ENCODE data around the gene RIMBP3C. TPM values are rescaled to one million over a fixed set of nuclear protein-coding genes. Genes with fewer than 3 reads are reported as not detected.
"Not testable (repeated sequence)": the region's sequence is repeated elsewhere in the genome, so short reads cannot be mapped to it uniquely, and the experiment has no call there.

RIMBP3C gene
- total RNA-seq, 1 donor from 2014 or later = 0.23 TPM

DNA sequence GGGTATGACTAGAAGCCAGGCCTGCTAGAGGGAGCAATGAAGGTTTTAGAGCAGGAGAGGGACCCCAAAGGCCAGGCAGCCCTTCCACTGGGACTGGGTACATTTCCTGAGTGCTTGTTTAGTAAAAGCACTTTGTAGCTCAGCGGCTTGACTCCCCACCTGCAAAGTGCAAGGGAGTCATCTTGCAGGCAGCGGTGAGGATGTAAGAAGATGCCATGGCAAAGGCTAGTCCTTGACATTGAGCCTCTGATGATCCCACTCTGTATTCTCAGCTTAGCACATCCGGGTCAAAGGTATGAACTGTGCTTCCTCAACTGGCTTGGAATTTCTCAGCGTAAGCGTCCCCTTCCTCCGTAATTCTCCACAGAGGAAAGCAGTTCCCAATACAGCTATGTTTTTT lies 13.2 kb upstream of the RIMBP3C start:
- Histone ChIP-seq H3K27ac (ENCODE audit: low read depth, low read length) (no peak overlapping the region), H3K9me3 (ENCODE audit: insufficient read depth, low read depth, low read length) (no peaks in the 10 kb centered on the region), H2AFZ (ENCODE audit: low read depth, low read length) (no peak overlapping the region), H3K4me3 (ENCODE audit: insufficient read depth, low read depth, low read length) (no peak overlapping the region), H3K36me3 (ENCODE audit: insufficient read depth, low read length) (no peaks in the 10 kb centered on the region), H3K79me2 (ENCODE audit: insufficient read depth, low read length) (peaks cover 22% of the 10 kb centered on the region), H3K4me1 (ENCODE audit: insufficient read depth, low read length) (peaks cover 4% of the 10 kb centered on the region), H3K27me3 (ENCODE audit: insufficient read depth, low read length) (no peaks in the 10 kb centered on the region), H3K4me2 (ENCODE audit: low read length) (no peak overlapping the region), H3K9ac (ENCODE audit: low read length) (no peak overlapping the region), H4K20me1 (ENCODE audit: insufficient read depth, low read length) (peaks cover 15% of the 10 kb centered on the region)
- Mint-ChIP-seq H3K9me3 (ENCODE audit: unreplicated experiment) (no peaks in the 10 kb centered on the region), H3K36me3 (ENCODE audit: low read depth, unreplicated experiment) (no peaks in the 10 kb centered on the region), H3K27me3 (ENCODE audit: low read depth, unreplicated experiment) (peaks cover 8% of the 10 kb centered on the region), H3K4me1 (ENCODE audit: low read depth, unreplicated experiment) (peaks cover 4% of the 10 kb centered on the region), H3K4me3 (ENCODE audit: unreplicated experiment) (no peak overlapping the region), H3K27ac (ENCODE audit: unreplicated experiment) (no peak overlapping the region)
- TF ChIP-seq, protein P1, sequence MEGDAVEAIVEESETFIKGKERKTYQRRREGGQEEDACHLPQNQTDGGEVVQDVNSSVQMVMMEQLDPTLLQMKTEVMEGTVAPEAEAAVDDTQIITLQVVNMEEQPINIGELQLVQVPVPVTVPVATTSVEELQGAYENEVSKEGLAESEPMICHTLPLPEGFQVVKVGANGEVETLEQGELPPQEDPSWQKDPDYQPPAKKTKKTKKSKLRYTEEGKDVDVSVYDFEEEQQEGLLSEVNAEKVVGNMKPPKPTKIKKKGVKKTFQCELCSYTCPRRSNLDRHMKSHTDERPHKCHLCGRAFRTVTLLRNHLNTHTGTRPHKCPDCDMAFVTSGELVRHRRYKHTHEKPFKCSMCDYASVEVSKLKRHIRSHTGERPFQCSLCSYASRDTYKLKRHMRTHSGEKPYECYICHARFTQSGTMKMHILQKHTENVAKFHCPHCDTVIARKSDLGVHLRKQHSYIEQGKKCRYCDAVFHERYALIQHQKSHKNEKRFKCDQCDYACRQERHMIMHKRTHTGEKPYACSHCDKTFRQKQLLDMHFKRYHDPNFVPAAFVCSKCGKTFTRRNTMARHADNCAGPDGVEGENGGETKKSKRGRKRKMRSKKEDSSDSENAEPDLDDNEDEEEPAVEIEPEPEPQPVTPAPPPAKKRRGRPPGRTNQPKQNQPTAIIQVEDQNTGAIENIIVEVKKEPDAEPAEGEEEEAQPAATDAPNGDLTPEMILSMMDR (IDR thresholded peaks at IDR 0.05; ENCODE audit: insufficient read depth, low read depth, low read length) = no peak
- TF ChIP-seq EZH2 (IDR thresholded peaks at IDR 0.05; ENCODE audit: insufficient read depth, low read length) = no peak
- no peak for DNase-seq (ENCODE audit: low read depth)
- FAIRE-seq = no peak

DNA sequence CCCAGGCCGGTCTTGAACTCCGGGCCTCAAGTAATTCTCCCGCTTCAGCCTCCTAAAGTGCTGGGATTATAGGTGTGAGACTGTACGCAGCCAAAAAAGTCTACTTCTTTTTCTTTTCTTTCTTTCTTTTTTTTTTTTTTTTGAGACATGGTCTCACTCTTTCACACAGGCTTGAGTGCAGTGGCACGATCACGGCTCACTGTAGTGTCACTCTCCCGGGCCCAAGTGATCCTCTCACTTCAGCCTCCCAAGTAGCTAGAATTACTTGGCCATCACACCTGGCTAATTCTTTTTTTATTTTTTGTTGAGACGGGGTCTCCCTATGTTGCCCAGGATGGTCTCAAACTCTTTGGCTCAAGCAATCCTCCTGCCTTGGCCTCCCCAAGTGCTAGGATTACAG lies 12.7 kb upstream of the RIMBP3C start:
- TF ChIP-seq, protein P1 (IDR thresholded peaks at IDR 0.05; ENCODE audit: insufficient read depth, low read depth, low read length) = no peak
- TF ChIP-seq EZH2 (IDR thresholded peaks at IDR 0.05; ENCODE audit: insufficient read depth, low read length) = no peak
- FAIRE-seq = no peak
- Mint-ChIP-seq H3K27ac (ENCODE audit: unreplicated experiment) (no peak overlapping the region), H3K36me3 (ENCODE audit: low read depth, unreplicated experiment) (no peaks in the 10 kb centered on the region), H3K27me3 (ENCODE audit: low read depth, unreplicated experiment) (peaks cover 8% of the 10 kb centered on the region), H3K4me1 (ENCODE audit: low read depth, unreplicated experiment) (no peaks in the 10 kb centered on the region), H3K4me3 (ENCODE audit: unreplicated experiment) (no peak overlapping the region), H3K9me3 (ENCODE audit: unreplicated experiment) (no peaks in the 10 kb centered on the region)
- peaks cover 10% of the 10 kb centered on the region for H4K20me1 ChIP-seq (ENCODE audit: insufficient read depth, low read length)
- no peak for DNase-seq (ENCODE audit: low read depth)
- no peak overlapping the region for H2AFZ ChIP-seq (ENCODE audit: low read depth, low read length)
- no peak overlapping the region for H3K4me3 ChIP-seq (ENCODE audit: insufficient read depth, low read depth, low read length)
- no peak overlapping the region for H3K9ac ChIP-seq (ENCODE audit: low read length)
- peaks cover 3% of the 10 kb centered on the region for H3K4me1 ChIP-seq (ENCODE audit: insufficient read depth, low read length)
- no peaks in the 10 kb centered on the region for H3K9me3 ChIP-seq (ENCODE audit: insufficient read depth, low read depth, low read length)
- peaks cover 17% of the 10 kb centered on the region for H3K79me2 ChIP-seq (ENCODE audit: insufficient read depth, low read length)
- H3K36me3 ChIP-seq (ENCODE audit: insufficient read depth, low read length) = no peaks in the 10 kb centered on the region
- no peaks in the 10 kb centered on the region for H3K27me3 ChIP-seq (ENCODE audit: insufficient read depth, low read length)
- no peak overlapping the region for H3K27ac ChIP-seq (ENCODE audit: low read depth, low read length)
- H3K4me2 ChIP-seq (ENCODE audit: low read length) = no peak overlapping the region

DNA sequence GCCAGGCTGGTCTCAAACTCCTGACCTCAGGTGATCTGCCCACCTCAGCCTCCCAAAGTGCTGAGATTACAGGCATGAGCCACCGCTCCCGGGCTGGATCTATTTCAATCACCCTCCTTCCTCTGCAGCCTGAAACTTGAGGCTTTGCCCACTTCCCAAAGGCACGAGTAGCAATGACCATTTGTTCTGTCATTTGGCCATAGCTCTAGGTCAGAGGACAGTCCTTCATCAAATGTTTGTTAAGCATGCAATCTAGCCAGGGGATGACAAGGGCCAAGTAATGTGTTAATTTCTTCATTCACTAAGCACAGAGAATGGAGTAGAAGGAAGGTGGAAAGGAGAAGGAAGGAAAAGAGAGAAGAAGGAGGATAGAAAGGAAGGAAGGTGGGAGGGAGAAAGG lies 9.4 kb upstream of the RIMBP3C start:
- H3K4me3 ChIP-seq (ENCODE audit: insufficient read depth, low read depth, low read length); H3K27ac Mint-ChIP-seq (ENCODE audit: unreplicated experiment): not testable (repeated sequence)

DNA sequence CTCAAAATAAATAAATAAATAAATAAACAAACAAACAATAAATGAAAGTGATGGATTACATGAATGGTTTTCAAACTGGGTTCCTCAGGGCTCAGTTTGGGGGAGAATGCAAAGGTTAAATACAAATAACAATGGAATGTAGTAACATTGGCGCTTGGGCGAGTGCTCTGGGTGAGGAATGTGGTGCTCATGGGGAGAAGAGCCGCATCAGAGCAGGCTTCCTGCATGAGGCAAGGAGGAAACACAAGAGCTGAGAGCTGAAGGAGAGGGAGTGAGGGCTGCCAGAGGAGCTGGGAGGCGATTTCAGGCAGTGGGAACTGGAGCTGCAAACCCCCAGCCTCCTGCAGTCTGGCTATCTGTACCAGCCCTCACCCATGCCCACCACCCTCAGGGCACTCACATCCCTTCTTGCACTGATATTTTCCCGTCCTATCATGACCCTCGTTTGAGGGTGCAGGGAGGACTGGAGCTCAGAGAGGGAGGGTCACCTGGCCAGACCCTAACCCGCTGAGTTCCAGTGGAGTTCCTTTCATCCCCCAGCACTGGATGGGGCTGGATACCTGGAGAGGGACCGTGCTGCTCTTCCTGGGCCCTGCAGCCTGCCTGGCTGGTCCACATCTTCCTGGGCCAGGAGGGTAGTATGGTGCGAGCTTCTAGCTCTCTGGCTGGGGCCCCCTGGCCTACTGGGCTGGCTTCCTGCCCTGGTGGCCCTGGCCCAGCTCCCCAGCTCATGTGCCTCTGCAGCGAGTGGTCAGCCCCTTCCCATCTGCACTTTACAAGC lies 8.3 kb upstream of the RIMBP3C start:
- not testable (repeated sequence) for H3K9ac ChIP-seq (ENCODE audit: low read length); DNase-seq (ENCODE audit: low read depth); H3K79me2 ChIP-seq (ENCODE audit: insufficient read depth, low read length); H3K9me3 ChIP-seq (ENCODE audit: insufficient read depth, low read depth, low read length); H3K27me3 ChIP-seq (ENCODE audit: insufficient read depth, low read length); H3K4me2 ChIP-seq (ENCODE audit: low read length); H3K4me1 ChIP-seq (ENCODE audit: insufficient read depth, low read length); H3K9me3 Mint-ChIP-seq (ENCODE audit: unreplicated experiment); H2AFZ ChIP-seq (ENCODE audit: low read depth, low read length); H3K27me3 Mint-ChIP-seq (ENCODE audit: low read depth, unreplicated experiment); H3K36me3 ChIP-seq (ENCODE audit: insufficient read depth, low read length); H3K27ac ChIP-seq (ENCODE audit: low read depth, low read length); FAIRE-seq; H3K4me3 Mint-ChIP-seq (ENCODE audit: unreplicated experiment); H3K27ac Mint-ChIP-seq (ENCODE audit: unreplicated experiment); H3K36me3 Mint-ChIP-seq (ENCODE audit: low read depth, unreplicated experiment); H3K4me1 Mint-ChIP-seq (ENCODE audit: low read depth, unreplicated experiment); H4K20me1 ChIP-seq (ENCODE audit: insufficient read depth, low read length); H3K4me3 ChIP-seq (ENCODE audit: insufficient read depth, low read depth, low read length)

More for the DNA sequence above, 9.4 kb upstream of the RIMBP3C start:
- H4K20me1 ChIP-seq (ENCODE audit: insufficient read depth, low read length); H3K27me3 ChIP-seq (ENCODE audit: insufficient read depth, low read length); H3K4me1 Mint-ChIP-seq (ENCODE audit: low read depth, unreplicated experiment); H3K36me3 Mint-ChIP-seq (ENCODE audit: low read depth, unreplicated experiment); DNase-seq (ENCODE audit: low read depth); H3K27ac ChIP-seq (ENCODE audit: low read depth, low read length); H3K27me3 Mint-ChIP-seq (ENCODE audit: low read depth, unreplicated experiment); H3K79me2 ChIP-seq (ENCODE audit: insufficient read depth, low read length); H3K4me3 Mint-ChIP-seq (ENCODE audit: unreplicated experiment); H2AFZ ChIP-seq (ENCODE audit: low read depth, low read length); H3K4me1 ChIP-seq (ENCODE audit: insufficient read depth, low read length); H3K4me2 ChIP-seq (ENCODE audit: low read length); H3K9me3 Mint-ChIP-seq (ENCODE audit: unreplicated experiment); H3K36me3 ChIP-seq (ENCODE audit: insufficient read depth, low read length); FAIRE-seq; H3K9ac ChIP-seq (ENCODE audit: low read length); H3K9me3 ChIP-seq (ENCODE audit: insufficient read depth, low read depth, low read length): not testable (repeated sequence)

DNA sequence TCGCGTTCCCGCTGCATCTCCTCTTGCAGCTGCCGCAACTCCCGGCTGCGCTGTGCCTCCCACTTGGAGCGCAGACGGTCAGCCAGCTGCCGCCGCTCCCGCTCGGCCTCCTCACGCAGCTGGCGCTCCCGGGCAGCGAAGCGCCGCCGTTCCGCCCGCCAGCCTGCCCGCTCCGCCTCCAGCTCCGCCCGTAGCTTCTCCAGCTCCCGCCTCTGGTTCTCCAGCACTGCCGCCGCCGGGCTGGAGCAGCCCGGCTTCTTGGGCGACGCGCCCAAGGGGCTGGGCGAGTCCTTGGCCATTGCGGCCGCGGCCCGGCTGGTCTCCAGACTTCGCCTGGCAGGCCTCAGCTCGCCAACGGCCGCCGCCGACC lies 598 bp downstream of the RIMBP3C start:
- not testable (repeated sequence) for FAIRE-seq; DNase-seq (ENCODE audit: low read depth); H3K4me2 ChIP-seq (ENCODE audit: low read length); H4K20me1 ChIP-seq (ENCODE audit: insufficient read depth, low read length); H3K27ac ChIP-seq (ENCODE audit: low read depth, low read length); H3K27me3 Mint-ChIP-seq (ENCODE audit: low read depth, unreplicated experiment); H3K36me3 Mint-ChIP-seq (ENCODE audit: low read depth, unreplicated experiment); H3K4me1 Mint-ChIP-seq (ENCODE audit: low read depth, unreplicated experiment); H3K4me3 ChIP-seq (ENCODE audit: insufficient read depth, low read depth, low read length); H3K79me2 ChIP-seq (ENCODE audit: insufficient read depth, low read length); H3K4me3 Mint-ChIP-seq (ENCODE audit: unreplicated experiment); H3K9me3 Mint-ChIP-seq (ENCODE audit: unreplicated experiment); H3K27ac Mint-ChIP-seq (ENCODE audit: unreplicated experiment); H3K36me3 ChIP-seq (ENCODE audit: insufficient read depth, low read length); H2AFZ ChIP-seq (ENCODE audit: low read depth, low read length); H3K27me3 ChIP-seq (ENCODE audit: insufficient read depth, low read length); H3K9me3 ChIP-seq (ENCODE audit: insufficient read depth, low read depth, low read length); H3K4me1 ChIP-seq (ENCODE audit: insufficient read depth, low read length); H3K9ac ChIP-seq (ENCODE audit: low read length)

All from astrocyte (in vitro differentiated cells and primary cell).